Measurements from ENCODE around the gene ACSF2.

The ACSF2 gene

DNA sequence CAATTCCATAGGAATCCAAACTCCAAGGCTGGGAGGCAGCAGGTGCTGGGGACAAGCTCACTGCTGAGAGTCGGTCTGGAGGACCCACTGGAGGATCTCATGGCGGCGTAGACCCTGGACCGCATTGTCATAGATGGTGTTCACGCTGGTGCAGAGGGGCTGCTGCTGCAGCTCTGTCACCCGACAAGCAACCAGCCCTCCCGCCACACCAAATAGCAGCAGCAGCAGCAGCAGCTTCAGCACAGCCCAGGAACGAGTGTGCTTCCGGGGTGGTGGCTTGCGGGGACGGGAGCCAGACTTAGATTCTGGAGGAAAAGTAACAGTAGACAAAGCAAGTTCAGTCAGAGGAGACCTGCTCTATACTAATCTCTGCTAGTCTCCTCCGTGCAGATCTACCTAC lies 43.1 kb upstream of the ACSF2 start:
- no peak for DNase-seq
- POLR2A ChIA-PET, result no interaction called here
- 100% methylated on average over 12 of the region's 12 CpGs for WGBS (ENCODE audit: insufficient coverage)
- peaks cover 29 to 94% (median 77%) of the 10 kb centered on the region in 4 experiments for H3K36me3 ChIP-seq (ENCODE audit: control insufficient read depth in 4 of 4, insufficient read depth in 4 of 4, low read length in 3 of 4)
- no peaks in the 10 kb centered on the region for H3K4me1 ChIP-seq (ENCODE audit: control extremely low read depth in 1 of 4, control insufficient read depth in 4 of 4, insufficient read depth in 4 of 4, low read length in 3 of 4)
- CTCF ChIA-PET, result interaction anchor here (1.2 to 9.9 kb wide), 2 partner anchors 12 to 15 kb away, joined by 5 to 79 read pairs; partner anchors contain the start of gene LRRC59
- H3K9me3 ChIP-seq (ENCODE audit: control extremely low read depth in 1 of 5, control insufficient read depth in 4 of 5, insufficient read depth in 2 of 5, low read depth in 1 of 5, low read length in 4 of 5), result no peaks in the 10 kb centered on the region
- no peak overlapping the region for H3K27ac ChIP-seq (ENCODE audit: insufficient read depth in 1 of 2, low read depth in 1 of 2, low read length in 2 of 2, poor library complexity in 1 of 2, severe bottlenecking in 2 of 2)
- H3K27me3 ChIP-seq (replicated peaks in 2 of 5; ENCODE audit: control insufficient read depth in 4 of 5, insufficient read depth in 5 of 5, low read length in 4 of 5), result no peaks in the 10 kb centered on the region
- no peak overlapping the region for H3K4me3 ChIP-seq (ENCODE audit: control insufficient read depth in 1 of 7, extremely low read depth in 1 of 7, insufficient read depth in 4 of 7, low read depth in 2 of 7, low read length in 6 of 7)

- POLR2A ChIA-PET, result no interaction called here
- Histone ChIP-seq H3K27ac (ENCODE audit: insufficient read depth in 1 of 2, low read depth in 1 of 2, low read length in 2 of 2, poor library complexity in 1 of 2, severe bottlenecking in 2 of 2) (no peak overlapping the region), H3K27me3 (replicated peaks in 2 of 5; ENCODE audit: control insufficient read depth in 4 of 5, insufficient read depth in 5 of 5, low read length in 4 of 5) (no peaks in the 10 kb centered on the region), H3K36me3 (ENCODE audit: control insufficient read depth in 4 of 4, insufficient read depth in 4 of 4, low read length in 3 of 4) (peaks cover 39 to 95% (median 72%) of the 10 kb centered on the region in 4 experiments), H3K4me3 (ENCODE audit: control insufficient read depth in 1 of 7, extremely low read depth in 1 of 7, insufficient read depth in 4 of 7, low read depth in 2 of 7, low read length in 6 of 7) (no peak overlapping the region), H3K4me1 (ENCODE audit: control extremely low read depth in 1 of 4, control insufficient read depth in 4 of 4, insufficient read depth in 4 of 4, low read length in 3 of 4) (no peaks in the 10 kb centered on the region), H3K9me3 (ENCODE audit: control extremely low read depth in 1 of 5, control insufficient read depth in 4 of 5, insufficient read depth in 2 of 5, low read depth in 1 of 5, low read length in 4 of 5) (no peaks in the 10 kb centered on the region)
- 100% methylated on average over 3 of the region's 3 CpGs for WGBS (ENCODE audit: insufficient coverage)
- no peak for DNase-seq
- CTCF ChIA-PET, result interaction anchor here (1.1 to 1.5 kb wide), 3 partner anchors 10 to 24 kb away, joined by 3 to 7 read pairs (median 3); no protein-coding TSS in a partner anchor
These were observed 39.5 kb upstream of the ACSF2 start for GRCh38 chr17:50386510-50386909.

DNA sequence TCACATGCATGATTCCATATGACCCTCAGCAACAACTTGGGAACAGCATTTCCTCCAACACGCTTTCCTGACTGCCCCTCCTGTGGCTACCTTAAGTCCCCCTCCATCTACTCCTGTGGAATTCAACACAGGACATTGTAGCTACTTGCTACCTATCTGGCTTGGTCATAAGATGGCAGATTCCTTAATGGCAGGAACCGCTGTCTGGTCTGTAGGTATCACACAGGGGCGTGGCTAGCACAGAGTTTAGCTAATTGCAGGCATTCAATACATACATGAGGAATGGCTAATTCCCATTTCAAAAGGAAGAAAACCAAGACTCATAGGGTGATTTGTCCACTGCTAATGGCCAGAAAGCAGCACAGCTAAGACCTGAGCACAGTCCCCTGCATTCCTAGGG lies 37.3 kb upstream of the ACSF2 start:
- peaks cover 48 to 95% (median 72%) of the 10 kb centered on the region in 4 experiments for H3K36me3 ChIP-seq (ENCODE audit: control insufficient read depth in 4 of 4, insufficient read depth in 4 of 4, low read length in 3 of 4)
- H3K4me3 ChIP-seq (ENCODE audit: control insufficient read depth in 1 of 7, extremely low read depth in 1 of 7, insufficient read depth in 4 of 7, low read depth in 2 of 7, low read length in 6 of 7), result no peak overlapping the region
- DNase-seq, result no peak
- H3K27ac ChIP-seq (ENCODE audit: insufficient read depth in 1 of 2, low read depth in 1 of 2, low read length in 2 of 2, poor library complexity in 1 of 2, severe bottlenecking in 2 of 2), result no peak overlapping the region
- H3K27me3 ChIP-seq (replicated peaks in 2 of 5; ENCODE audit: control insufficient read depth in 4 of 5, insufficient read depth in 5 of 5, low read length in 4 of 5), result no peaks in the 10 kb centered on the region
- WGBS (ENCODE audit: insufficient coverage), result 98% methylated on average over 3 of the region's 3 CpGs
- H3K9me3 ChIP-seq (ENCODE audit: control extremely low read depth in 1 of 5, control insufficient read depth in 4 of 5, insufficient read depth in 2 of 5, low read depth in 1 of 5, low read length in 4 of 5), result no peaks in the 10 kb centered on the region
- no peaks in the 10 kb centered on the region for H3K4me1 ChIP-seq (ENCODE audit: control extremely low read depth in 1 of 4, control insufficient read depth in 4 of 4, insufficient read depth in 4 of 4, low read length in 3 of 4)
- ChIA-PET CTCF (interaction anchor here (1.4 kb wide), 1 partner anchor 9 kb away, joined by 3 read pairs; no protein-coding TSS in a partner anchor), POLR2A (interaction anchor here (1.6 kb wide), 1 partner anchor 9 kb away, joined by 3 read pairs; the partner anchor contains the start of gene LRRC59)

GRCh38 chr17:50389534-50389933 lies 36.5 kb upstream of the ACSF2 start:
- H3K4me1 ChIP-seq (ENCODE audit: control extremely low read depth in 1 of 4, control insufficient read depth in 4 of 4, insufficient read depth in 4 of 4, low read length in 3 of 4), result no peaks in the 10 kb centered on the region
- H3K27me3 ChIP-seq (replicated peaks in 2 of 5; ENCODE audit: control insufficient read depth in 4 of 5, insufficient read depth in 5 of 5, low read length in 4 of 5), result no peaks in the 10 kb centered on the region
- DNase-seq, result no peak
- ChIA-PET POLR2A (interaction anchor here (1.6 kb wide), 1 partner anchor 8 kb away, joined by 3 read pairs; the partner anchor contains the start of gene LRRC59), CTCF (interaction anchor here (0.6 to 10.9 kb wide), 4 partner anchors 8 to 28 kb away, joined by 3 to 79 read pairs (median 10); no protein-coding TSS in a partner anchor)
- H3K9me3 ChIP-seq (ENCODE audit: control extremely low read depth in 1 of 5, control insufficient read depth in 4 of 5, insufficient read depth in 2 of 5, low read depth in 1 of 5, low read length in 4 of 5), result no peaks in the 10 kb centered on the region
- no peak overlapping the region for H3K4me3 ChIP-seq (ENCODE audit: control insufficient read depth in 1 of 7, extremely low read depth in 1 of 7, insufficient read depth in 4 of 7, low read depth in 2 of 7, low read length in 6 of 7)
- no peak overlapping the region for H3K27ac ChIP-seq (ENCODE audit: insufficient read depth in 1 of 2, low read depth in 1 of 2, low read length in 2 of 2, poor library complexity in 1 of 2, severe bottlenecking in 2 of 2)
- peaks cover 49 to 95% (median 75%) of the 10 kb centered on the region in 4 experiments for H3K36me3 ChIP-seq (ENCODE audit: control insufficient read depth in 4 of 4, insufficient read depth in 4 of 4, low read length in 3 of 4)
- no CpG with 5 or more reads among the region's 6 CpGs for WGBS (ENCODE audit: insufficient coverage)

DNA sequence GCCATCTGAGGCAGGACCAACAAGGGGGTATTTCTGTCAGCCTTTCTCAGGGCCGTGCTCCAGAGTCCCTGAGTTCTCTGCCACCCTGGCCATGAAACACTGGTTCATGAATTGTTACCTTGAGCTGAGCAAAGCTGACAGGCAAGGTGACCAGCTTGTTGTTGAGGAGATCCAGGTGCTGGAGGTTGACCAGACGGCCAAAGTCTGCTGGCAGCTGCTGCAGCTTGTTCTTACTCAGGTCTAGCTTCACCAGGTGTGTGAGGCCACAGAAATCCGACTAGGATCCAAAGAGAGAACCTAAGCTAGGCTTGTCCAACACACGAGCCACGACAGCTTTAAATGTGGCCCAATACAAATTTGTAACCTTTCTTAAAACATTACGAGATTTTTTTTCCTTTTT lies 33.4 kb upstream of the ACSF2 start:
- ChIA-PET POLR2A (interaction anchor here (0.7 kb wide), 1 partner anchor 9 kb away, joined by 3 read pairs; no protein-coding TSS in a partner anchor), CTCF (interaction anchor here (0.6 to 10.9 kb wide), 3 partner anchors 11 to 94 kb away, joined by 3 to 79 read pairs (median 17); no protein-coding TSS in a partner anchor)
- Histone ChIP-seq H3K9me3 (ENCODE audit: control extremely low read depth in 1 of 5, control insufficient read depth in 4 of 5, insufficient read depth in 2 of 5, low read depth in 1 of 5, low read length in 4 of 5) (no peaks in the 10 kb centered on the region), H3K27ac (ENCODE audit: insufficient read depth in 1 of 2, low read depth in 1 of 2, low read length in 2 of 2, poor library complexity in 1 of 2, severe bottlenecking in 2 of 2) (no peak overlapping the region), H3K4me1 (ENCODE audit: control extremely low read depth in 1 of 4, control insufficient read depth in 4 of 4, insufficient read depth in 4 of 4, low read length in 3 of 4) (peaks cover 5 to 19% (median 17%) of the 10 kb centered on the region in 4 experiments), H3K27me3 (replicated peaks in 2 of 5; ENCODE audit: control insufficient read depth in 4 of 5, insufficient read depth in 5 of 5, low read length in 4 of 5) (no peaks in the 10 kb centered on the region), H3K4me3 (ENCODE audit: control insufficient read depth in 1 of 7, extremely low read depth in 1 of 7, insufficient read depth in 4 of 7, low read depth in 2 of 7, low read length in 6 of 7) (no peak overlapping the region), H3K36me3 (ENCODE audit: control insufficient read depth in 4 of 4, insufficient read depth in 4 of 4, low read length in 3 of 4) (peaks cover 36 to 72% (median 58%) of the 10 kb centered on the region in 4 experiments)
- no peak for DNase-seq
- 96% methylated on average over 6 of the region's 6 CpGs for WGBS (ENCODE audit: insufficient coverage)

GRCh38 chr17:50393700-50394099 lies 32.3 kb upstream of the ACSF2 start:
- 99% methylated on average over 5 of the region's 5 CpGs for WGBS (ENCODE audit: insufficient coverage)
- H3K36me3 ChIP-seq (ENCODE audit: control insufficient read depth in 4 of 4, insufficient read depth in 4 of 4, low read length in 3 of 4), result peaks cover 29 to 61% (median 50%) of the 10 kb centered on the region in 4 experiments
- H3K4me3 ChIP-seq (ENCODE audit: control insufficient read depth in 1 of 7, extremely low read depth in 1 of 7, insufficient read depth in 4 of 7, low read depth in 2 of 7, low read length in 6 of 7), result no peak overlapping the region
- ChIA-PET CTCF (interaction anchor here (10.9 kb wide), 1 partner anchor 12 kb away, joined by 79 read pairs; no protein-coding TSS in a partner anchor), POLR2A (no interaction called here)
- DNase-seq, result no peak
- H3K27ac ChIP-seq (ENCODE audit: insufficient read depth in 1 of 2, low read depth in 1 of 2, low read length in 2 of 2, poor library complexity in 1 of 2, severe bottlenecking in 2 of 2), result no peak overlapping the region
- peaks cover 5 to 22% (median 21%) of the 10 kb centered on the region in 4 experiments for H3K4me1 ChIP-seq (ENCODE audit: control extremely low read depth in 1 of 4, control insufficient read depth in 4 of 4, insufficient read depth in 4 of 4, low read length in 3 of 4)
- no peaks in the 10 kb centered on the region for H3K9me3 ChIP-seq (ENCODE audit: control extremely low read depth in 1 of 5, control insufficient read depth in 4 of 5, insufficient read depth in 2 of 5, low read depth in 1 of 5, low read length in 4 of 5)
- H3K27me3 ChIP-seq (replicated peaks in 2 of 5; ENCODE audit: control insufficient read depth in 4 of 5, insufficient read depth in 5 of 5, low read length in 4 of 5), result no peaks in the 10 kb centered on the region

GRCh38 chr17:50394711-50395110 lies 31.3 kb upstream of the ACSF2 start:
- Histone ChIP-seq H3K36me3 (ENCODE audit: control insufficient read depth in 4 of 4, insufficient read depth in 4 of 4, low read length in 3 of 4) (peaks cover 25 to 51% (median 46%) of the 10 kb centered on the region in 4 experiments), H3K4me1 (ENCODE audit: control extremely low read depth in 1 of 4, control insufficient read depth in 4 of 4, insufficient read depth in 4 of 4, low read length in 3 of 4) (peaks cover 5 to 22% (median 21%) of the 10 kb centered on the region in 4 experiments), H3K9me3 (ENCODE audit: control extremely low read depth in 1 of 5, control insufficient read depth in 4 of 5, insufficient read depth in 2 of 5, low read depth in 1 of 5, low read length in 4 of 5) (peaks cover 0 to 2% (median 0%) of the 10 kb centered on the region in 5 experiments), H3K4me3 (ENCODE audit: control insufficient read depth in 1 of 7, extremely low read depth in 1 of 7, insufficient read depth in 4 of 7, low read depth in 2 of 7, low read length in 6 of 7) (no peak overlapping the region), H3K27me3 (replicated peaks in 2 of 5; ENCODE audit: control insufficient read depth in 4 of 5, insufficient read depth in 5 of 5, low read length in 4 of 5) (no peaks in the 10 kb centered on the region), H3K27ac (ENCODE audit: insufficient read depth in 1 of 2, low read depth in 1 of 2, low read length in 2 of 2, poor library complexity in 1 of 2, severe bottlenecking in 2 of 2) (no peak overlapping the region)
- ChIA-PET CTCF (interaction anchor here (10.9 kb wide), 1 partner anchor 13 kb away, joined by 79 read pairs; no protein-coding TSS in a partner anchor), POLR2A (no interaction called here)
- 40% methylated on average over 1 of the region's 3 CpGs for WGBS (ENCODE audit: insufficient coverage)
- DNase-seq, result peak in 2 of 3 donors; percentile 41 to 46

Data from common myeloid progenitor, CD34-positive (primary cell).